ENCODE results near the gene DEUP1. TPM values are rescaled to one million over a fixed set of nuclear protein-coding genes. Genes with fewer than 3 reads are reported as not detected.

Gene DEUP1
- total RNA-seq, 2 donors from 2014 or later: not detected

DNA sequence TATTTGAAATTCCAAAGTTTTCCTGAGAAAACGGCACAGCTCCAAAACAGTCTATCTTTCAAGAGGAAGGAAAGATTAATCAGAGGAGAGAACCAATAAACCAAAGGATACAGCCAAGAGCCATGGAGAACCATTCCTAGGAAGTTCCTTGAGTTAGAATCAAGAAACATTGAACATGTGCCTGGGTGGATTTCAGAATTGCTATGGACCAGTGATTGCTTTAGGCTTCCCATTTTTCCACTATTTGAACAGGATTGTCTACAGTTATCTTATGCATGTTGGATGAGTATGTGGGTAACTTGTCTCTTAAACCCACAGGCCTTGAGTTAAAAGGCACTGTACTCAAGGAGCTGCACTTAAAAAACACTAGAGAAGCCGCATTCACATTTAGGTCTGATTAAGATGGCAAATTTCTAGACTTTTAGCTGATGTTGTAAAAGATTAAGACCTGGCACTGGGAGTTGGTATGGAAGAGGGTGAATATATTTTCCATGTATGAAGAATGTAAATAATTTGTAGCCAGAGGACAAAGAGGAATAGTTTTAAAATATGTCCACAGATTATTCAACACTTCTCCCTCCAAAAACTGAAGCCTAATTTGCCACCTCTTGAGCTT, 11.2 kb upstream of the DEUP1 start:
- no peaks in the 10 kb centered on the region for H3K36me3 ChIP-seq
- H3K27ac ChIP-seq: no peak overlapping the region
- H3K4me3 ChIP-seq: no peak overlapping the region
- H3K27me3 ChIP-seq: no peaks in the 10 kb centered on the region
- no peak for DNase-seq (ENCODE audit: low spot score)
- TF ChIP-seq, protein P1, sequence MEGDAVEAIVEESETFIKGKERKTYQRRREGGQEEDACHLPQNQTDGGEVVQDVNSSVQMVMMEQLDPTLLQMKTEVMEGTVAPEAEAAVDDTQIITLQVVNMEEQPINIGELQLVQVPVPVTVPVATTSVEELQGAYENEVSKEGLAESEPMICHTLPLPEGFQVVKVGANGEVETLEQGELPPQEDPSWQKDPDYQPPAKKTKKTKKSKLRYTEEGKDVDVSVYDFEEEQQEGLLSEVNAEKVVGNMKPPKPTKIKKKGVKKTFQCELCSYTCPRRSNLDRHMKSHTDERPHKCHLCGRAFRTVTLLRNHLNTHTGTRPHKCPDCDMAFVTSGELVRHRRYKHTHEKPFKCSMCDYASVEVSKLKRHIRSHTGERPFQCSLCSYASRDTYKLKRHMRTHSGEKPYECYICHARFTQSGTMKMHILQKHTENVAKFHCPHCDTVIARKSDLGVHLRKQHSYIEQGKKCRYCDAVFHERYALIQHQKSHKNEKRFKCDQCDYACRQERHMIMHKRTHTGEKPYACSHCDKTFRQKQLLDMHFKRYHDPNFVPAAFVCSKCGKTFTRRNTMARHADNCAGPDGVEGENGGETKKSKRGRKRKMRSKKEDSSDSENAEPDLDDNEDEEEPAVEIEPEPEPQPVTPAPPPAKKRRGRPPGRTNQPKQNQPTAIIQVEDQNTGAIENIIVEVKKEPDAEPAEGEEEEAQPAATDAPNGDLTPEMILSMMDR (IDR thresholded peaks at IDR 0.05): no peak
- H3K9me3 ChIP-seq: peaks cover 0 to 17% of the 10 kb centered on the region in 2 donors
- H3K4me1 ChIP-seq: no peaks in the 10 kb centered on the region

DNA sequence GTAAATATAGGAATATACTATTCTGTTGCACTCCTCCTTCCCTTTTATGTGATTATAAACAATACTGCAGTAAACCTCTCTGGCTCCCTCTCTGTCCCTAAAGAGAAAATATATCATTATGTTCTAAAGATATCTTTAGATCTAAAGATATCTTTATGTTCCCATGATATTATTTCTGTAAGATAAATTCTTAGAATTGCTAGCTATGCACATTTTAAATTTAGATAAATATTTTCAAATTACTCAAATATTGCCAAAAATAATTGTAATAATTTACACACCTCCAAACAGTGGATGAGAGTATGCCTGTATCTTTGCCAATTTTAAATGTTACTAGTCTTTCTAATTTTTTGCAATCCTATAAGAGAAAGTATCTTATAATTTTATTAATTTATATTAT, 10.3 kb upstream of the DEUP1 start:
- DNase-seq (ENCODE audit: low spot score): no peak
- peaks cover 0 to 8% of the 10 kb centered on the region in 2 donors for H3K9me3 ChIP-seq
- H3K36me3 ChIP-seq: no peaks in the 10 kb centered on the region
- no peaks in the 10 kb centered on the region for H3K27me3 ChIP-seq
- no peaks in the 10 kb centered on the region for H3K4me1 ChIP-seq
- TF ChIP-seq, protein P1 (IDR thresholded peaks at IDR 0.05): no peak
- H3K4me3 ChIP-seq: no peak overlapping the region
- no peak overlapping the region for H3K27ac ChIP-seq

DNA sequence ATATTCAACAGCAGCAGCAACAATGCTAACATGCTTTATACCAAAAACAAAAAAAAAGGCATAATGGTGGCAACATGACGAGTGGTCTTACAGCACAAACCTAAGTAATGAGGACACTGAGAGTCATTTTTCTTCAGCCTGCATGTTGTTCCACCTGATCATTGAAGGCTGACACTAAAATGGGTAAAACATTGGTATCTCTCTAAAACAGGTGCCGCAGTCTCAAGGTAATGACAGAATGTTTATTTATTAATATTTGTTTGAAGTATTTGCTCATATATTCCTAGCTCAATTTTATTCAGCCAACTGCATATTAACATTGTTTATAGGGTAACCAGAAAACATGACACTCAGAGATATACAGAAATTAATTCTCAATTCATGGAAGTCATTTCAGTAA, 8.3 kb upstream of the DEUP1 start:
- no peak overlapping the region for H3K4me3 ChIP-seq
- no peak overlapping the region for H3K27ac ChIP-seq
- DNase-seq (ENCODE audit: low spot score): no peak
- peaks cover 0 to 7% of the 10 kb centered on the region in 2 donors for H3K9me3 ChIP-seq
- no peaks in the 10 kb centered on the region for H3K4me1 ChIP-seq
- H3K36me3 ChIP-seq: no peaks in the 10 kb centered on the region
- no peaks in the 10 kb centered on the region for H3K27me3 ChIP-seq
- TF ChIP-seq, protein P1 (IDR thresholded peaks at IDR 0.05): no peak

DNA sequence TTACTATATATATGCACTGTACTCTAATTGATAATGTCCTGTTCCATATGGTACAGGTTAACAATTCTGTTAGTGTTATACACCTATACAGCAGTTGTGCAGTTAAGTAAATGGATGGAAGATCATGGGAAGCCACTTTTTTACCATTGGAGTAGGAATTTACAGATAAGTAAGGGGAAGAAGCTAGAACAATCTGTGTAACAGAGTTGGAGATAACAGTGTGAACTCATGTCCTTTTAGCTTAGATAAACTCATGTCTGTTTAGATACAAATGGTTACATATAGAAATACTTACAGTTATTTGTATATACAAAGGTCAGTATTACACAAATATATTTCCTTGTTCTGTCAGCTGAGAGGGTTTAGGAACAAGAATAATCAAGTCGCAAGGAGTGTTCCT, 6.8 kb upstream of the DEUP1 start:
- Histone ChIP-seq H3K4me3 (no peak overlapping the region), H3K27me3 (no peaks in the 10 kb centered on the region), H3K9me3 (peaks cover 0 to 7% of the 10 kb centered on the region in 2 donors), H3K27ac (no peak overlapping the region), H3K36me3 (no peaks in the 10 kb centered on the region), H3K4me1 (no peaks in the 10 kb centered on the region)
- no peak for DNase-seq (ENCODE audit: low spot score)
- TF ChIP-seq, protein P1 (IDR thresholded peaks at IDR 0.05): no peak

DNA sequence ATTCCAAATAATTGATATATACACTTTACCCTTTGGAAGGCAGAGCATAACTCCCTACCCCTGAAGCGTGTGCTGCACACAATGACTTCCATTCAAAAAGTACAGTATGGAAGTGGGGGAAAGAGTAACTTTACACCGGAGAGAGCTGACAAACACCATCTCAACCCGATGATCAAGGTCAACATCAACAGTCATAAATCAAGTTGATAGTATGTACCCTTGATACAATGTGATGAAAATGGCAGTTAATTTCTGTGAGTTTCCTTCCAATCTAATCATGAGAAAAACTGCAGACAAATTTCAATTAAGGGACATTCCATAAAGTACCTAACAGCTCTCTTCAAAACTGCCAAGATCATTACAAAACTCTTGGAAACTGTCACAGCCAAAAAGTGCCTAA, 6.0 kb upstream of the DEUP1 start:
- TF ChIP-seq, protein P1 (IDR thresholded peaks at IDR 0.05): no peak
- no peaks in the 10 kb centered on the region for H3K4me1 ChIP-seq
- H3K4me3 ChIP-seq: no peak overlapping the region
- no peaks in the 10 kb centered on the region for H3K36me3 ChIP-seq
- no peak overlapping the region for H3K27ac ChIP-seq
- DNase-seq (ENCODE audit: low spot score): no peak
- peaks cover 0 to under 1% of the 10 kb centered on the region in 2 donors for H3K9me3 ChIP-seq
- no peaks in the 10 kb centered on the region for H3K27me3 ChIP-seq

DNA sequence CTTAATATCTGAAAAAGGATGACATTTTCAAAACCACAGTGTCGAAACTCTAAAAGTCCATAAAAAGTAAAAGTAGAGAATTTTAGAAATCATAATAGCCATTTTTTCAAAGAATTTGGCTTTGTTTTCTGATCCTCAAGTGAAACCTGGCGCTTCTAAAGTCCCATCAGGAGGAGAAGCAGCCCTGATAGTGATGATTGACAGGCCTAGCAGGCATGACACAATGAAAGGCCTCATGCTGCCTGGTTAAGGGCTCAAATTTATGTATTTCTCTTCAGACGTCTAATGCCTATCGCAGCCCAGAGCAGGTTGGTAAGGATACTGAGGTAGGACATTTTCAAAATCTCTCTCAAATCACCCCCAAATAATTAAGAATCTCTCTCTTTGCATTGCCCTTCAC, 3.9 kb upstream of the DEUP1 start:
- Histone ChIP-seq H3K27ac (no peak overlapping the region), H3K36me3 (no peaks in the 10 kb centered on the region), H3K4me3 (no peak overlapping the region), H3K27me3 (no peaks in the 10 kb centered on the region), H3K9me3 (no peaks in the 10 kb centered on the region), H3K4me1 (peaks cover 0 to 4% of the 10 kb centered on the region in 2 donors)
- DNase-seq (ENCODE audit: low spot score): no peak
- TF ChIP-seq, protein P1 (IDR thresholded peaks at IDR 0.05): no peak

Measured in right atrium auricular region (tissue), 2 donors.